Tibial artery (tissue), 4 donors: ENCODE results near the gene HPS4.

ENCODE experiments used
- DNase-seq, 2 donors: peaks; one replicate each; pipeline ENCODE4 v3.0.0-alpha.2; 2019
- H3K27ac ChIP-seq, 2 donors: fragments of 200-600 bp; sonication (generic) in 1 of 2; 1 replicate in 1 of 2; 2 replicates in 1 of 2; pipeline ENCODE4 v1.5.1; 2018 to 2019; ENCODE audit warnings: mild to moderate bottlenecking in 1 of 2
- H3K27me3 ChIP-seq, 2 donors: fragments of 200-600 bp; sonication (generic) in 1 of 2; one replicate each; pipeline versions ENCODE4 v1.5.1 to v1.6.0; 2016 to 2019
- H3K36me3 ChIP-seq, 3 donors: fragments of 200-600 bp; sonication (generic) in 2 of 3; one replicate each; pipeline ENCODE4 v1.5.1; 2016 to 2019; ENCODE audit warnings: mild to moderate bottlenecking in 2 of 3
- H3K4me1 ChIP-seq, 4 donors: fragments of 200-600 bp; sonication (generic) in 2 of 4; 1 replicate in 3 of 4; 2 replicates in 1 of 4; pipeline ENCODE4 v1.5.1; 2016 to 2019
- H3K4me3 ChIP-seq, 2 donors: fragments of 200-600 bp; sonication (generic) in 1 of 2; 1 replicate in 1 of 2; 2 replicates in 1 of 2; pipeline ENCODE4 v1.5.1; 2018 to 2019; ENCODE audit warnings: mild to moderate bottlenecking in 2 of 2
- H3K9me3 ChIP-seq, 3 donors: fragments of 200-600 bp; sonication (generic) in 1 of 3; one replicate each; pipeline ENCODE4 v1.5.1; 2016 to 2019
- CTCF ChIP-seq, 2 experiments: fragments of 200-600 bp in 1 of 2; fragments of 450-650 bp in 1 of 2; IDR thresholded peaks; one replicate each; pipeline ENCODE4 v1.5.1; 2017 to 2019; ENCODE audit warnings: antibody characterized with exemption in 2 of 2, mild to moderate bottlenecking in 1 of 2, moderate library complexity in 1 of 2
- intact Hi-C: fragments of 100-400 bp; cut with DNase I; formaldehyde crosslinking; loops from one replicate; pipeline ENCODE4 v1.15.0; 2023; ENCODE audit warnings: low total_unique reads

Gene HPS4

GRCh38 chr22:26496456-26496855, 12.9 kb upstream of the HPS4 start:
- TF ChIP-seq CTCF (IDR thresholded peaks at IDR 0.05): no peak
- Histone ChIP-seq H3K4me3 (no peak overlapping the region), H3K4me1 (no peaks in the 10 kb centered on the region), H3K9me3 (no peaks in the 10 kb centered on the region), H3K36me3 (peaks cover 85 to 99% (median 92%) of the 10 kb centered on the region in 3 donors), H3K27ac (no peak overlapping the region), H3K27me3 (no peaks in the 10 kb centered on the region)
- DNase-seq: no peak
- intact Hi-C loops: no loop called here

GRCh38 chr22:26494506-26494905, 10.9 kb upstream of the HPS4 start:
- no peak overlapping the region for H3K27ac ChIP-seq
- DNase-seq: no peak
- intact Hi-C loops: no loop called here
- H3K4me3 ChIP-seq: no peak overlapping the region
- TF ChIP-seq CTCF (IDR thresholded peaks at IDR 0.05): no peak
- peaks cover 79 to 98% (median 91%) of the 10 kb centered on the region in 3 donors for H3K36me3 ChIP-seq
- no peaks in the 10 kb centered on the region for H3K4me1 ChIP-seq
- H3K27me3 ChIP-seq: no peaks in the 10 kb centered on the region
- H3K9me3 ChIP-seq: no peaks in the 10 kb centered on the region

- Histone ChIP-seq H3K9me3 (no peaks in the 10 kb centered on the region), H3K27ac (no peak overlapping the region), H3K4me3 (no peak overlapping the region), H3K27me3 (no peaks in the 10 kb centered on the region), H3K4me1 (no peaks in the 10 kb centered on the region), H3K36me3 (peaks cover 73 to 98% (median 88%) of the 10 kb centered on the region in 3 donors)
- intact Hi-C loops: no loop called here
- DNase-seq: no peak
- no peak for TF ChIP-seq CTCF (IDR thresholded peaks at IDR 0.05)
Observed at GRCh38 chr22:26492220-26492619, 8.6 kb upstream of the HPS4 start.

- Histone ChIP-seq H3K27me3 (no peaks in the 10 kb centered on the region), H3K36me3 (peaks cover 48 to 76% (median 65%) of the 10 kb centered on the region in 3 donors), H3K4me3 (no peak overlapping the region), H3K4me1 (peaks cover 0 to 14% (median 4%) of the 10 kb centered on the region in 4 donors), H3K27ac (no peak overlapping the region), H3K9me3 (no peaks in the 10 kb centered on the region)
- intact Hi-C loops: loop anchor here (10.0 kb wide), 1 partner anchor 95 kb away; no protein-coding TSS in a partner anchor
- no peak for TF ChIP-seq CTCF (IDR thresholded peaks at IDR 0.05)
- no peak for DNase-seq
Observed at GRCh38 chr22:26489447-26490036, 6.0 kb upstream of the HPS4 start.

GRCh38 chr22:26487996-26488395, 4.4 kb upstream of the HPS4 start:
- Histone ChIP-seq H3K4me1 (peaks cover 0 to 23% (median 7%) of the 10 kb centered on the region in 4 donors), H3K27me3 (no peaks in the 10 kb centered on the region), H3K4me3 (no peak overlapping the region), H3K27ac (no peak overlapping the region), H3K36me3 (peaks cover 32 to 60% (median 50%) of the 10 kb centered on the region in 3 donors), H3K9me3 (no peaks in the 10 kb centered on the region)
- intact Hi-C loops: loop anchor here (10.0 kb wide), 1 partner anchor 97 kb away; no protein-coding TSS in a partner anchor
- no peak for DNase-seq
- no peak for TF ChIP-seq CTCF (IDR thresholded peaks at IDR 0.05)
